Measurements from ENCODE around the gene NFYA. TPM values are rescaled to one million over a fixed set of nuclear protein-coding genes. Genes with fewer than 3 reads are reported as not detected.

Gene NFYA
- total and polyA plus RNA-seq, 2 of the 13 experiments (the other 11 are each of a cell fraction or from before 2014, with no cell fraction given) = 16.0 to 22.9 TPM

- TF ChIP-seq ARID5B (CRISPR knock-in tag; IDR thresholded peaks at IDR 0.05) (peak; percentile 49), ZNF431 (CRISPR knock-in tag; IDR thresholded peaks at IDR 0.05; ENCODE audit: borderline replicate concordance, low read depth) (no peak; the same call in 1 of the 2 replicates), HNRNPL (IDR thresholded peaks at IDR 0.05; ENCODE audit: low read depth, low read length) (peak; percentile 73; the same call in 1 of the 2 replicates), ZMAT3 (CRISPR knock-in tag; conservative IDR thresholded peaks at IDR 0.05) (peak; percentile 86), GATAD2A (CRISPR knock-in tag; IDR thresholded peaks at IDR 0.05) (peak; percentile 31; the same call in 1 of the 2 replicates), AHR (CRISPR knock-in tag; IDR thresholded peaks at IDR 0.05) (no peak; the same call in 1 of the 2 replicates), ELF3 (CRISPR knock-in tag; IDR thresholded peaks at IDR 0.05) (peak; percentile 75), KAT8 (CRISPR knock-in tag; IDR thresholded peaks at IDR 0.05) (peak; percentile 93), PPARG (CRISPR knock-in tag; conservative IDR thresholded peaks at IDR 0.05) (peak; percentile 97), PHF8 (CRISPR knock-in tag; IDR thresholded peaks at IDR 0.05) (peak; percentile 80), ZSCAN25 (CRISPR knock-in tag; IDR thresholded peaks at IDR 0.05) (no peak), MIXL1 (CRISPR knock-in tag; IDR thresholded peaks at IDR 0.05) (peak; percentile 50), TBX2 (CRISPR knock-in tag; IDR thresholded peaks at IDR 0.05; ENCODE audit: borderline replicate concordance) (peak; percentile 46; the same call in 1 of the 2 replicates), ISX (CRISPR knock-in tag; conservative IDR thresholded peaks at IDR 0.05) (no peak; the same call in 1 of the 2 replicates), ZBED4 (CRISPR knock-in tag; IDR thresholded peaks at IDR 0.05; ENCODE audit: borderline replicate concordance) (peak; percentile 73; the same call in 1 of the 2 replicates), KDM6A (CRISPR knock-in tag; IDR thresholded peaks at IDR 0.05; ENCODE audit: low read depth) (no peak), SMAD3 (CRISPR knock-in tag; IDR thresholded peaks at IDR 0.05) (no peak; the same call in 1 of the 2 replicates)
- TF ChIP-seq, protein P1, sequence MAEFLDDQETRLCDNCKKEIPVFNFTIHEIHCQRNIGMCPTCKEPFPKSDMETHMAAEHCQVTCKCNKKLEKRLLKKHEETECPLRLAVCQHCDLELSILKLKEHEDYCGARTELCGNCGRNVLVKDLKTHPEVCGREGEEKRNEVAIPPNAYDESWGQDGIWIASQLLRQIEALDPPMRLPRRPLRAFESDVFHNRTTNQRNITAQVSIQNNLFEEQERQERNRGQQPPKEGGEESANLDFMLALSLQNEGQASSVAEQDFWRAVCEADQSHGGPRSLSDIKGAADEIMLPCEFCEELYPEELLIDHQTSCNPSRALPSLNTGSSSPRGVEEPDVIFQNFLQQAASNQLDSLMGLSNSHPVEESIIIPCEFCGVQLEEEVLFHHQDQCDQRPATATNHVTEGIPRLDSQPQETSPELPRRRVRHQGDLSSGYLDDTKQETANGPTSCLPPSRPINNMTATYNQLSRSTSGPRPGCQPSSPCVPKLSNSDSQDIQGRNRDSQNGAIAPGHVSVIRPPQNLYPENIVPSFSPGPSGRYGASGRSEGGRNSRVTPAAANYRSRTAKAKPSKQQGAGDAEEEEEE (CRISPR knock-in tag; IDR thresholded peaks at IDR 0.05; ENCODE audit: borderline replicate concordance) = peak; percentile 99
- TF ChIP-seq, protein P2, sequence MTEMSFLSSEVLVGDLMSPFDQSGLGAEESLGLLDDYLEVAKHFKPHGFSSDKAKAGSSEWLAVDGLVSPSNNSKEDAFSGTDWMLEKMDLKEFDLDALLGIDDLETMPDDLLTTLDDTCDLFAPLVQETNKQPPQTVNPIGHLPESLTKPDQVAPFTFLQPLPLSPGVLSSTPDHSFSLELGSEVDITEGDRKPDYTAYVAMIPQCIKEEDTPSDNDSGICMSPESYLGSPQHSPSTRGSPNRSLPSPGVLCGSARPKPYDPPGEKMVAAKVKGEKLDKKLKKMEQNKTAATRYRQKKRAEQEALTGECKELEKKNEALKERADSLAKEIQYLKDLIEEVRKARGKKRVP (CRISPR knock-in tag; IDR thresholded peaks at IDR 0.05) = 0 out of 4 replicates have a peak, but pooled peaks of 1 of the 2 experiments have one; percentile 12
These were observed 595 bp upstream of the NFYA start, which contains the start of gene OARD1 (continued) for GRCh38 chr6:41071923-41072835.
